ENCODE data around the gene CARNS1. TPM values are rescaled to one million over a fixed set of nuclear protein-coding genes. Genes with fewer than 3 reads are reported as not detected.

The CARNS1 gene
- total and polyA plus RNA-seq, 9 of the 15 experiments (the other 6 are each of a cell fraction or from before 2014, with no cell fraction given): 0.01 to 0.18 (median 0.06) TPM; not detected in 3

DNA sequence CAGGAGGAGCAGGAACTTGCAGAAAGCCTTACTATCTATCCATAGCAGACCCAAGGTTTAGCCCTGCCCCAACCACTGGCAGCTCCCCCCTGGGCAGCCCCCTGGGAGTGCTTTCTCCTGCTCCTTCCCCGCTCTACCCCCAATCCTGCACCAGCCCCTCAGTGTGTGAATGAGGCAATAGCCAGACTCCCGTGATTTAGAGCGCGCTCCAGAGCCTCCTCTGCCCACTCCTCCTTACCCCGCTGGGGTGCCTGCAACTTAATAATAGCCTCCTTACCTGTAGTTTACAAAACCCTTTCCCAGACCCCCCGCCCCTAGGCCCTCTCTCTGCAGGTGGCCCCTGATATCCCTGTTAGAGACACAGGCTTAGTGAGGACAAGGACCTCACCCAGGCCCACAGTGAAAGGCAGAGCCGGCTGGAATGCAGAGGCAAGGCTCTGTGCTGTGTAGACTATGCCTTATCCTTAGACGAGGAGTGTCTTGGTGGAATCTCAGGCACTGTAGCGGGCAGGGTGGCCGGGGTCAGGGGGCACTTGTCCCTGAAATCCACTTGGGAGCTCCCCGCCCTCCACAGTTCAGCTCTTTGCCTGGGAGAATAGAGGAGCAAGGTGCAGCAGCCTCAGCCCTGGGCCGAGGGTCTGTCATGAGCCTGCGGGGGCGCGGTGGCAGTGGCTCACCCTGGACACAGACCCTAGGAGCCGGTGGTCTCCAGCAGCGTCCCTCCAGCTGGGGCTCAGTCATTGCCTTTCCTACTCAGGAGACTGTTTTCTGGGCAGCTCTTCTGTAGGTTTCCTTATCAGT, 4.3 kb upstream of the CARNS1 start:
- Histone ChIP-seq H3K4me3 (no peak overlapping the region), H3K27me3 (ENCODE audit: control insufficient read depth in 2 of 2, insufficient read depth in 2 of 2, low read length in 2 of 2) (no peaks in the 10 kb centered on the region), H2AFZ (ENCODE audit: low read depth, low read length) (no peak overlapping the region), H3K4me1 (replicated peaks in 1 of 2; ENCODE audit: control insufficient read depth in 2 of 2, insufficient read depth in 2 of 2, low read length in 2 of 2) (peaks cover 21 to 65% of the 10 kb centered on the region in 2 experiments), H3K36me3 (ENCODE audit: control insufficient read depth, insufficient read depth, low read length) (no peaks in the 10 kb centered on the region), H3K79me2 (ENCODE audit: control insufficient read depth, insufficient read depth, low read length) (no peaks in the 10 kb centered on the region), H4K20me1 (replicated peaks; ENCODE audit: control insufficient read depth, insufficient read depth, low read length) (no peaks in the 10 kb centered on the region; the same call in 1 of the 2 replicates), H3K4me2 (ENCODE audit: insufficient read depth, low read length) (no peak overlapping the region; the same call in 1 of the 2 replicates), H3K9me1 (ENCODE audit: control insufficient read depth, insufficient read depth, low read length) (no peaks in the 10 kb centered on the region), H3K27ac (ENCODE audit: extremely low read depth, low read depth, low read length) (no peak overlapping the region), H3K9me3 (replicated peaks; ENCODE audit: control insufficient read depth, insufficient read depth, low read depth, low read length) (no peaks in the 10 kb centered on the region), H3K9ac (ENCODE audit: insufficient read depth in 1 of 2, low read depth in 2 of 2, low read length in 2 of 2) (peak overlapping the region in 1 of 2 experiments; percentile 84; a peak in 2 of 4 replicates)
- ATAC-seq (peak; percentile 3; the same call in 1 of the 3 replicates), FAIRE-seq (peak; percentile 59), DNase-seq (ENCODE audit: extremely low read depth in 1 of 4, low spot score in 3 of 4) (no peak)
- no TSS peak for BruUV-seq (replicated peaks)
- intact Hi-C loops (cut with micrococcal nuclease) (no loop called here), in situ Hi-C loops (cut with MboI) (no loop called here)
- ChIA-PET POLR2A (interaction anchor here (0.5 to 3.0 kb wide), 7 partner anchors 9 to 842 kb away, joined by 3 to 19 read pairs (median 3); partner anchors contain the start of gene PPP1CA), CTCF (ENCODE audit: low intra/inter-chr PET ratio) (no interaction called here)
- WGBS (ENCODE audit: insufficient coverage, low coverage, missing lambda C conversion rate): 57% methylated on average over 17 of the region's 17 CpGs
- TF ChIP-seq KDM5B (IDR thresholded peaks at IDR 0.05; ENCODE audit: insufficient replicate concordance, low read depth, low read length): peak; percentile 18
- no peak for TF ChIP-seq KLF16 (IDR thresholded peaks at IDR 0.05)
- TF ChIP-seq POLR2H (tag; IDR thresholded peaks at IDR 0.05; ENCODE audit: low read depth): no peak
- TF ChIP-seq POLR2G (IDR thresholded peaks at IDR 0.05; ENCODE audit: low read depth, low read length): 0 out of 2 replicates have a peak, but pooled peaks have one; percentile 24

Measured in K562 (cell line).